ENCODE measurements around the gene GTF3C4. TPM values are rescaled to one million over a fixed set of nuclear protein-coding genes. Genes with fewer than 3 reads are reported as not detected.

The GTF3C4 gene
- total RNA-seq, 2 donors from 2014 or later: 13.0 to 19.1 TPM

DNA sequence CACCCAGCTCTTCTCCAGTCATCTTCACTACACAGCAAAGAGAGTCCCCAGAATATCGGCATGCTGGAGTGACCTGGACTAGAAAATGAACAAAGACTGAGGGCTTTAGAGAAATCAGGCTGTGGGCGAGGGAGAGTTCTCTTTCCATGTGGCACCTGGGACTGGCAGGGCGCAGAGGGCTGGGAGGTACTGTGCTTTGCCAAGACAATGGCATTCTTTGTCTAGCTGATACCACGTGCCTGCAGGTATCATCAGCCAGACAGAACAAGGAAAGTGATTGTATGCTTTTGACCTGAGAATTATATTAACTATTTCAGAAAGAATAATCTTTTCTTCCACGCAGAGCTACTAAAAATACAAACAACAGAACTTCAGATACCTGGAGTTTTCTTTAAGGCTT, 30.9 kb upstream of the GTF3C4 start:
- peaks cover 98% of the 10 kb centered on the region for H3K36me3 Mint-ChIP-seq (ENCODE audit: low read depth)
- H3K4me1 Mint-ChIP-seq: no peaks in the 10 kb centered on the region
- no peak overlapping the region for H3K4me3 Mint-ChIP-seq
- ATAC-seq (replicated peaks): no peak
- no peaks in the 10 kb centered on the region for H3K9me3 Mint-ChIP-seq
- H3K27me3 Mint-ChIP-seq: no peaks in the 10 kb centered on the region
- no peak overlapping the region for H3K27ac Mint-ChIP-seq

DNA sequence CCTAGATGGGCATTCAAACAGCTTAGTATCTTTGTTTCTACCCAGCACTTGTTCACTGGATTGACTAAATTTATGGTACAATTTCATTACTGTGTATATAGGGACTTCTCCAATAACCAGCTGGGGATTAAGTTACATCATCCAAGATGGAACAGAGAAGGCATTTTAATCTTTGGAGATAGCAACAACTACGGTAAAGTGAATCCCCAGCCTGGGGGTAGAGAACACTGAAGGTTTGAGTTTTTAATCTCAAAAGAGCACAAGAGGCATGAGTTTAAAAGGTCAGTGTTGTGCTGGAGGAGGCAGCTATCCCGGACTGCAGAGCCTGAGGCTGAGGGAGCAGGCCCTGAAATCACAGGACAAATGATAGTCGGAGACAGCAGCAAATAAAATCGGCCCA, 29.0 kb upstream of the GTF3C4 start:
- no peak overlapping the region for H3K27ac Mint-ChIP-seq
- H3K4me3 Mint-ChIP-seq: no peak overlapping the region
- H3K4me1 Mint-ChIP-seq: no peaks in the 10 kb centered on the region
- no peaks in the 10 kb centered on the region for H3K27me3 Mint-ChIP-seq
- ATAC-seq (replicated peaks): no peak
- H3K9me3 Mint-ChIP-seq: no peaks in the 10 kb centered on the region
- H3K36me3 Mint-ChIP-seq (ENCODE audit: low read depth): peaks cover 98% of the 10 kb centered on the region

DNA sequence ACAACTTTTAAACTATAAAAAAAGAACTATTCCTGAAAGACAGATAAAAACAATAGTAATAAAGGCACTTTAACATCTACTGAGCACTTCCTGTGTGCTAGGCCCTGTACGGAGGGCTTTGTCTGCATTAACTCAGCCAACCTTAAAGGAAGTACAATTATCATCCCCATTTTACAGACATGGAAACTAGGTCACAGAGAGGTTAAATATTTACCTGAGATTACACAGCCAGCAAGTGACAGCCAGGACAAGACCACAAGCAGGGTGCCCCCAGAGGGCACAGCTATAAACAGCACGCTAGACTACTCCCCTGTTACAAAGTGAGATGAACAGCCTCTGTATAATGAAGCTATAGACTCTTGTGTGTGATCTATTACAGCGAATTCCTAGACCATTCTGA, 26.0 kb upstream of the GTF3C4 start:
- no peak overlapping the region for H3K27ac Mint-ChIP-seq
- peaks cover 100% of the 10 kb centered on the region for H3K36me3 Mint-ChIP-seq (ENCODE audit: low read depth)
- H3K9me3 Mint-ChIP-seq: no peaks in the 10 kb centered on the region
- no peak overlapping the region for H3K4me3 Mint-ChIP-seq
- no peak for ATAC-seq (replicated peaks)
- no peaks in the 10 kb centered on the region for H3K4me1 Mint-ChIP-seq
- H3K27me3 Mint-ChIP-seq: no peaks in the 10 kb centered on the region

DNA sequence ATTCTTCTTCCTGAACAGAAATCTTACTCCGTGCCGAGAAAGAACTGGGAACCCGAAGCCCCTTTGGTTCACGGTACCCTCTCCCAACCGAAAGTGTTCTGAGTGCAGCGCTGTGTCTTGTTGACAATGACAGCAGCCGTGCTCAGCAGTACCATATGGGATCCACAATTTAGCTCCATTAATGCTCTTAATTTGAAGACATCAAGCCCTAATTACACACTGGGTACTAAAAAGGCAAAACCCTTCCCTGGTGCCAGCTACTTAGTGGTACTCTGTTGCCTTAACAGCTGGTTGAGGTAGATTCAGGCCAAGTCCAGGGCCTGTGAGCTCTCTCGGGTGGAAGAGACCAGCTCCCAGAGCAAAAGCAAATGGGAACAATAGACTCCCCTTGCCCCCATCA, 25.0 kb upstream of the GTF3C4 start:
- no peak for ATAC-seq (replicated peaks)
- no peaks in the 10 kb centered on the region for H3K9me3 Mint-ChIP-seq
- no peaks in the 10 kb centered on the region for H3K27me3 Mint-ChIP-seq
- H3K36me3 Mint-ChIP-seq (ENCODE audit: low read depth): peaks cover 100% of the 10 kb centered on the region
- H3K4me1 Mint-ChIP-seq: no peaks in the 10 kb centered on the region
- no peak overlapping the region for H3K4me3 Mint-ChIP-seq
- no peak overlapping the region for H3K27ac Mint-ChIP-seq

DNA sequence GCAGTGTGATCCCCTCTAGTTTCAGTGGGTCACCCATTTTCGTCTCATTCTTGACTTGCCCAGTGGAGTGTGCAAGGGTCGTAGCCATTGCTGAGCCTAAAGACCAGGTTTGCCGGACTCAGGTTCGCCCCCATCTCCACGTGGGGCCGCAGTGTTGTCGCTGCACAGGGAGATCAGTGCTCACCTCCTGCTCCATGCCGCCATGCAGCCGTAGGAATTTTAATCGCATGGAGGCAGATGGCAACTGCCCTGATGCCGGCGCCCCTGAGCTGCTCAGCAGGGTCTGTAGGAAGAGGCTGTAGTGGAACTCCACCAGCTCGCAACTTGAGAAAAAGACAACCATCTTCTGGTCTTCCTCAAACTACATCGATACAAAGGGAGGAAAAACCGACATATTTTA, 24.6 kb upstream of the GTF3C4 start:
- ATAC-seq (replicated peaks): no peak
- Mint-ChIP-seq H3K9me3 (no peaks in the 10 kb centered on the region), H3K27ac (no peak overlapping the region), H3K4me3 (no peak overlapping the region), H3K4me1 (no peaks in the 10 kb centered on the region), H3K36me3 (ENCODE audit: low read depth) (peaks cover 100% of the 10 kb centered on the region), H3K27me3 (no peaks in the 10 kb centered on the region)

DNA sequence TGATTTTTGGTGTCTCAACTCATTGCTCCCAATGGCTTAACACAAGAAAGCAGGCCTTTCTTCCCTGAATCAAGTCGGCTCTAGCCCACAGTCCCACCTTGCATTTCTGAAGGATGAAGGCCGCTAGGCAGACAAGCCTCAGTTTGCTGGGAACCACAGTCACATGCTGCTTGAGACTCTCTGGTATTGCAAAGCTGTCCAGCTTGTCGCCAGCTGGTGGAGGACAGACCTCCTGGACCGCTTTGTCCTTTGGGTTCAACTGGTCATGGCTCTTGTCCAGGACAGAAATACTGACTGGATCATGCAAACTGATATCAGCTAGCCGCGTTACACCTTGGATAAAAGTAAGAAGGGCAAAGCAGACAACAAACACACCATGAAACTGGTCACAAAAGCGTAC, 23.5 kb upstream of the GTF3C4 start:
- H3K36me3 Mint-ChIP-seq (ENCODE audit: low read depth): peaks cover 100% of the 10 kb centered on the region
- H3K4me1 Mint-ChIP-seq: no peaks in the 10 kb centered on the region
- H3K27me3 Mint-ChIP-seq: no peaks in the 10 kb centered on the region
- no peaks in the 10 kb centered on the region for H3K9me3 Mint-ChIP-seq
- no peak overlapping the region for H3K27ac Mint-ChIP-seq
- ATAC-seq (replicated peaks): no peak
- no peak overlapping the region for H3K4me3 Mint-ChIP-seq

DNA sequence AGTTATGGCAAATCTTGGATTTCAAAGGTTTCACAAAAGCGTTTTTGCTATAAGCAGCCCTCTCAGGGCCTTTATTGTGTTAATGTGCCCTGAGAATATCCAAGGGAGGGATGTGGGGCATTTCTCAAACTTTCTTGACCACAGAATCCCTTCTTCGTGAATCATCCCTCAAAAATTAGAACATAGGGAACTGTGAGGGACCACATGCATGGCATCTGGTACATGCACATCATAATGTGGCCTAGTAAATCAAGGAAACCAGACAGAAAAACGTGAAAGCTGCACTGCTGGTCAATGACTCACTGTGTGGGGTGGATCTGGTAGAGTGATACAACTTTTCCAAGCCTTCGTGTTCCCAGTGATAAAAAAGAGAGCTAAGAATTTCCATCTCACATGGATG, 22.9 kb upstream of the GTF3C4 start:
- H3K27me3 Mint-ChIP-seq: no peaks in the 10 kb centered on the region
- H3K9me3 Mint-ChIP-seq: no peaks in the 10 kb centered on the region
- no peak overlapping the region for H3K27ac Mint-ChIP-seq
- no peaks in the 10 kb centered on the region for H3K4me1 Mint-ChIP-seq
- ATAC-seq (replicated peaks): peak; percentile 71
- H3K4me3 Mint-ChIP-seq: no peak overlapping the region
- peaks cover 100% of the 10 kb centered on the region for H3K36me3 Mint-ChIP-seq (ENCODE audit: low read depth)

DNA sequence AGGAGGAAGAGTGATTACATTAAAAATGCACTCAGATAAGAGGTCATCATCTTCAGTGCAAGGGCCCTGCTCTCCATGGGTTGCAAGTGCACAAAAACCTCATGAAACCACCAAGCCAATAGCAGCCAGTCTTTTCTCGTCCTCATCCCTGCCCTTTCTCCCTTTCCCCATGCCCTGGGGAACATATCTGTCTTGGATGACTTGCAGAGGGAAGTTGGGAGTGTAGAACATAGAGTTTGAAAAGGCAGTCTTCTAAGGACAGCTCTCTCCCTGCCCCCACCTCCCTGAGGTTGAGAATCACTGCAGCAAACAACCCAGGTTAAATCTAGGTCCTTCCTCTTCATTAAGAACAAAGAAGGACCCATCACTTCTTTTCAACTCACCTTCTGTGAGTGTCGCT, 22.5 kb upstream of the GTF3C4 start:
- Mint-ChIP-seq H3K27ac (no peak overlapping the region), H3K9me3 (no peaks in the 10 kb centered on the region), H3K27me3 (no peaks in the 10 kb centered on the region), H3K4me1 (no peaks in the 10 kb centered on the region), H3K4me3 (no peak overlapping the region), H3K36me3 (ENCODE audit: low read depth) (peaks cover 100% of the 10 kb centered on the region)
- no peak for ATAC-seq (replicated peaks)

DNA sequence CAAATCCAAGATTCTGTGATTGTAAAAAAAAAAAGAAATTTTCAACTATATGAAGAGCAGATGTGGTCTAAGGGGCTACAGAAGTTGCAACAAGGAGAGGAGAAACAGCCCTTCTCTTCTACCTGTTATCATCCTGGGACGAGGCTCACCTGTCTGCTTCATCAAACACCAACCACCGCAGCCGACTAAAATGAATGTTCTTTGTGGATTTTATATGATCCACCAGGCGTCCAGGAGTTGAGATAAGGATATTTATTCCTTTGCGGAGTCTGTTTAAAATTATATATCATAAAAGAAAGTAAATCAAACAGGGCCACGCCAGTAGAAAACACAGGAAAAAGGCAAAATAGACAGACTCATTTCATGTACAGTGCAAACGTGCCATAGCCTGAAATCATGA, 22.0 kb upstream of the GTF3C4 start:
- no peaks in the 10 kb centered on the region for H3K4me1 Mint-ChIP-seq
- H3K36me3 Mint-ChIP-seq (ENCODE audit: low read depth): peaks cover 97% of the 10 kb centered on the region
- H3K27ac Mint-ChIP-seq: no peak overlapping the region
- no peak overlapping the region for H3K4me3 Mint-ChIP-seq
- H3K27me3 Mint-ChIP-seq: no peaks in the 10 kb centered on the region
- no peak for ATAC-seq (replicated peaks)
- no peaks in the 10 kb centered on the region for H3K9me3 Mint-ChIP-seq

DNA sequence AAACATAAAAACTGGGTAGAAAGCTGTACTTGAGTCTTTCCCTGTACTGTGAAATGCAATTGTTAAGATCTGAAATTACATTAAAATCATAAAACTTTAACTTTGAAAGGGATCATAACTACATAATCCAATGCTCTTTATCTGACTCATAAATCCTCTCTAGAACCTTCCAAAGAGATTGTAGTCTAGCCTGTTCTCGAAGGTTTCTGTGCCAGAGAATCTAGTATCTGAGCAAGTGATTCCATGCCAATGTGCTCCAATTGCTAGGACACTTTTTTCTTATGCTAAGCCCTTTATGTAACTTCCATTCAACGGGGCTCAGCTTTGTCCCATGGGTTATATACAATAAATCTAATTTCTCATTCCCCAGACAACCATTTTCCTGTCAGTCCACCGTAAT, 21.6 kb upstream of the GTF3C4 start:
- Mint-ChIP-seq H3K4me1 (no peaks in the 10 kb centered on the region), H3K9me3 (no peaks in the 10 kb centered on the region), H3K36me3 (ENCODE audit: low read depth) (peaks cover 94% of the 10 kb centered on the region), H3K27me3 (no peaks in the 10 kb centered on the region), H3K27ac (no peak overlapping the region), H3K4me3 (no peak overlapping the region)
- ATAC-seq (replicated peaks): no peak

DNA sequence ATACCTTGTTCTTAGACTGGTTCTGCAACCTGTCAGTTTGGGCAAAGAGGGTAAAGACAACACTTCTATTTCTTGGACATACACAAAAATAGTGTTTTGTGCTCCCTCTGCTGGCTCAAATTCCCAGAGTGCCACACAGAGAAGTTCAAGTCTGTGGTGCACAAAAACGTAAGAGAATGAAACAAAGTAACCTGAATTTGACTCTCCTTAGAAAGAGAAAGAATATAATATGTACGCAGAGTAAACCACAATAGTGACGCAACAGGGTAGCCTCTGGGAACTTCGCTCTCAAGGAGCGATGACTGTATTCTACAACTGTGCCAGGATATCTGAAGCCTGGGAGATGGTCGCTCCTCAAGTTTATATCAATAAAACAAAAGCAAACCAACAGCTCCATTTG, 19.0 kb upstream of the GTF3C4 start:
- no peak for ATAC-seq (replicated peaks)
- H3K36me3 Mint-ChIP-seq (ENCODE audit: low read depth): peaks cover 85% of the 10 kb centered on the region
- no peaks in the 10 kb centered on the region for H3K27me3 Mint-ChIP-seq
- H3K4me1 Mint-ChIP-seq: no peaks in the 10 kb centered on the region
- H3K9me3 Mint-ChIP-seq: no peaks in the 10 kb centered on the region
- no peak overlapping the region for H3K27ac Mint-ChIP-seq
- H3K4me3 Mint-ChIP-seq: no peak overlapping the region

DNA sequence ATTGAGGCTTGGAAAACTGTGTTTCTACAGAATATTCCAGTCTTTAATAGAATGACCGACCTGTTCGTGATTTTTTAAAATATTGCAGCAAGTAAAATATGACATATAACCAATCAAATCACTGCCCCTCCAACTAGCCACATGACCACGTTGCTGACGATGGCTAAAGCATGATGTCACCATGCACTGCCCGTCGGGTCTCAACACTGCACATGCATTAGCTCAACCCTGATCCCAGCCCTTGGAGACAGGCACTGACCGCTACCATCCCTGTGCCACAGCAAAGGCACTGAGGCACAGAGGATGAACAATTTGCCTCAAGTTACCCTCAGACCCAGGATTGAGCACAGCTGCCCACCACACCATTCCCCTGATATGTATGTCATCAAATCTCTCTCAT, 14.0 kb upstream of the GTF3C4 start:
- no peak overlapping the region for H3K27ac Mint-ChIP-seq
- ATAC-seq (replicated peaks): no peak
- peaks cover 34% of the 10 kb centered on the region for H3K36me3 Mint-ChIP-seq (ENCODE audit: low read depth)
- H3K4me3 Mint-ChIP-seq: no peak overlapping the region
- no peaks in the 10 kb centered on the region for H3K9me3 Mint-ChIP-seq
- no peaks in the 10 kb centered on the region for H3K27me3 Mint-ChIP-seq
- H3K4me1 Mint-ChIP-seq: no peaks in the 10 kb centered on the region

DNA sequence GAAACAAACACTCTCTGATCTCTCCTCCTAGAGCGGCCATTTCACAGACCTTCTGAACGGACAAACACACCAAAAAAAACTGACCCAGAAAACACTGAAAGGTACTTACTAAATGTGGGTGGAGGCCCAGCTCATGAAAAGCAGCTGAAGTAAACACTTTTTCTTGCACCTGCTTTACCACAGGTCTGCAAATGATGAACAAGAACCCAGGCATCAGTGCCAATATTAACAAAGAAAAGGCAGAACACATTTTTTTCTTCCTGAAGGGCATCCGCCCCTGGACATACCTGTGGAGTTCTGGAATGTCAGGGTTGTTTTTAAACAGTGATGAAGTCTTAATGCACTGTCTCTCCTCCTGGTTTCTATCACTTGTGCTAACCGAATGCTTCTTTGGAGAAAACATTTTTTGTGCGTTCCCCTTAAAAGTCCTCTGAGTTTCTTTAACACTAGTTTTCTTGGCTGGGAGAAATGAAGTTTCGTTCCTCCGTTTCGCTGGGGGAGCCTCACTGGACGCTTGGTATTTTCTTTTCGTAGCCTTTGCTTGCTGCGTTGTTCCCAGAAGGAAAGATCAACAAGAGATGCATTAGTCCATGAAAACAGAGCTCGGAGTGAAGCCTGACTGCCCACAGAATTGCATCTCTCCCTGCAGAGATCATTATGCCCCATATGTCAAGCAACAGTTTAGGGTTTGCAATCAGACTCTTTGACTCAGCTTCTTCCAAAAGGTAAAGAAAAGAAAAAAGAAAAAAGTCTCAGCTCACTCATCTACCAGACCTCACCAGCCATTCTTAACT, 7.9 kb upstream of the GTF3C4 start:
- H3K27me3 Mint-ChIP-seq: no peaks in the 10 kb centered on the region
- H3K9me3 Mint-ChIP-seq: no peaks in the 10 kb centered on the region
- no peak overlapping the region for H3K4me3 Mint-ChIP-seq
- no peak for ATAC-seq (replicated peaks)
- H3K27ac Mint-ChIP-seq: peak overlapping the region; percentile 50
- H3K4me1 Mint-ChIP-seq: no peaks in the 10 kb centered on the region
- peaks cover 11% of the 10 kb centered on the region for H3K36me3 Mint-ChIP-seq (ENCODE audit: low read depth)

DNA sequence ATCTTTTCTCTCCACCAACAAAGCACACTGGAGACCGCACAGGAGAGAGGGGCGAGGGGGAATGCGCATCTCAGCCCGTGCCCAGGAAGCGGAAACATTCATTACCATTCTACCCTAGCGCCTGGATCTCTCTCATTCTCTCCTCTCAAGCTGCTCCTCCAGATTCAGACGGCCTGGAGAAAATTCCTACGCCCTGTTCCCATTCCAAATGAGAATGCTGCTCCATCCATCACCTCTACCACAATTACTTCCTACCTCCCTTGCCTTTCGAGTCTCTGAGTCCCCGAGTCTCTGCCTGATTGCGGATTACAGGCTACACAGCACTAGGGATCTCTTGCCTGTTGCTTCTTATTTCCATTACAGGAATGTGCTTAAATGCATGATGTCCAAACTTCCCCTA, 7.1 kb upstream of the GTF3C4 start:
- H3K27ac Mint-ChIP-seq: no peak overlapping the region
- no peak for ATAC-seq (replicated peaks)
- H3K27me3 Mint-ChIP-seq: no peaks in the 10 kb centered on the region
- H3K9me3 Mint-ChIP-seq: no peaks in the 10 kb centered on the region
- H3K36me3 Mint-ChIP-seq (ENCODE audit: low read depth): peaks cover 19% of the 10 kb centered on the region
- no peak overlapping the region for H3K4me3 Mint-ChIP-seq
- H3K4me1 Mint-ChIP-seq: peaks cover 8% of the 10 kb centered on the region

DNA sequence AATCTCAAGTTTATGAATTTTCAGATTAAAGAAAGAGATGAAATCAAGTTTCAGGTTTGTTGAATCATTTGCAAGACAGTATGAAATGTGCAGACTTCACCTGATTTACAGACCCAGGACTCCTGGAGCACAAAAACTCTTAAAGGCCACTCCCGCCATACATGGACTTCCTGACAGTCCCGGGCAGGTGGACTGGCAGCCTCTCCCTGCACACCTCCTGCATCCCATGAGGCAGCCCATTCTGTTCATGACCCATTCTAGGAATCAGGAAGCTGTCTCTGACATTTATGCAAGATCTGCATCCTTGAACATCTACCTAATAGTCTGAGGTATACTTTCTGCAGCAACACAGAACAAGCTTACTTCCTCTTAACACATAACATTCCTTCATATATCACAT, 6.4 kb upstream of the GTF3C4 start:
- H3K9me3 Mint-ChIP-seq: no peaks in the 10 kb centered on the region
- H3K4me1 Mint-ChIP-seq: peaks cover 9% of the 10 kb centered on the region
- no peak overlapping the region for H3K4me3 Mint-ChIP-seq
- peaks cover 21% of the 10 kb centered on the region for H3K36me3 Mint-ChIP-seq (ENCODE audit: low read depth)
- no peaks in the 10 kb centered on the region for H3K27me3 Mint-ChIP-seq
- H3K27ac Mint-ChIP-seq: no peak overlapping the region
- no peak for ATAC-seq (replicated peaks)

DNA sequence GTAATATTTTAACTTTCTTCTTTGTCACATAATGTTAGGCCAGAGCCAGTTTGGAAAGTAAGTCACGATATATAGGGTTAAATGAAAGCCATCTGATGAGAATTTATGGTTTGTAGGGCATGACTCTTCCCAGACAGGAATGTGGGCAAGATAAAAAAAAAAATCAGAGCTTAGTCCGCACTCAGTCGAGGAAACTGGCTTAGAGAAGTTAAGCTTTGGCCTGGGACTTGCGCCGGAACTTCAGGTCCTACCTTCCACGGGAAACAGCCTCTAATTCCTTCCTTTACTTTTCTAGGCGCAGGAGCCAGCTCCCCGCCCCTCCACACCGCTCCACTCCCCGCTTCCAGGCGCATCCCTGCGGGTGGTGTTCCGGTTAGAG, 956 bp upstream of the GTF3C4 start:
- no peak for ATAC-seq (replicated peaks)
- Mint-ChIP-seq H3K36me3 (ENCODE audit: low read depth) (peaks cover 43% of the 10 kb centered on the region), H3K27me3 (no peaks in the 10 kb centered on the region), H3K4me1 (peaks cover 32% of the 10 kb centered on the region), H3K4me3 (peak overlapping the region; percentile 72), H3K9me3 (no peaks in the 10 kb centered on the region), H3K27ac (peak overlapping the region; percentile 76)
